Measurements from ENCODE around the gene DGKI.

The DGKI gene

DNA sequence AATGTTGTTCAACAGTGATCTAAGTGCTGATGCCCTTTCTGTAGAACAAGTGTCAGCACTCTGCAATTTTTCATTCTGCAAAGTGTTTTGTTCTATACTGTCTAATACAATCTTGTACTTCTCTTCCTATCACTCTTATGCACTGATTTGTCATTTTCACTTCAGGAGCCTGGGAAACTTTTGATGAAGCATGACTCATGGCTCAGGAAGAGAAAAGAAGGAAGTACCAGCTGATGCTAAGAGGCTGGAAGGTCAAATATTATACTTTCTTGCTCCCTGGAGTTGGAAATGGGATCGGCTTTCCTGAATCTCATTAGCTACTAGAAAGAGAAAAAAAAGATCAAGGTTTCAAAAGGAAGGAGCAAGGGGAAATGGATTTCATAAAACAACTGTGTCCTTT lies 45.8 kb downstream of the DGKI start:
- Histone ChIP-seq H3K36me3 (ENCODE audit: control insufficient read depth, insufficient read depth, low read length) (no peaks in the 10 kb centered on the region), H3K4me1 (ENCODE audit: control insufficient read depth, insufficient read depth, low read length) (peaks cover 18% of the 10 kb centered on the region), H3K4me3 (ENCODE audit: low read depth, low read length) (no peak overlapping the region), H3K27me3 (ENCODE audit: control insufficient read depth, insufficient read depth, low read length) (no peaks in the 10 kb centered on the region), H3K9ac (ENCODE audit: low read depth, low read length) (no peak overlapping the region), H3K9me3 (ENCODE audit: control insufficient read depth, insufficient read depth, low read length) (no peaks in the 10 kb centered on the region)

DNA sequence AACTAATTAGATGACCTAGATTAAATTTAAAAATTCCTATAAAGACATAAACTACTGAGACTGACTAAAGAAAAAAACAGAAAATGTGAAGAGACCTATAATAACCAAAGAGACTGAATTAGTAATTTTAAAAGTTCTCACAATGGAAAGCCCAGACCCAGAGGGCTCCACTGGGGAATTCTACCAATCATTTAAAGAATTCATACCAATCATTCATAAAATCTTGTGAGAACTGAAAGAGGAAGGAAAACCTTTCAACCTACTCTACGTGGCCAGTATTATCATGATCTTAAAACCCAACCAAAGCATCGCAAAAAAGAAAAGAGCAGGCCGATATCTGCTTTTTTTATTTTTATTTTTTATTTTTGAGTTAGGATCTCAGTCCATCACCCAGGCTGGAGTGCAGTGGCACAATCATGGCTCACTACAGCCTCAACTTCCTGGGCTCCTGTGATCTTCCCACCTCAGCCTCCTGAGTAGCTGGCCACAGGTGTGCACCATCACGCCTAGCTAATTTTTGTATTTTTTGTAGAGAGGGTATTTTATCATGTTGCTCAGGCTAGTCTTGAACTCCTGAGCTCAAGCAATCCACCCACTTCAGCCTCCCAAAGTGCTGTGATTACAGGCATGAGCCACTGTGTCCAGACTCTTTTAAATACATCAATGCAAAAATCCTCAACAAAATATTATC lies 48.6 kb downstream of the DGKI start:
- Histone ChIP-seq H3K27me3 (ENCODE audit: control insufficient read depth, insufficient read depth, low read length) (no peaks in the 10 kb centered on the region), H3K9me3 (ENCODE audit: control insufficient read depth, insufficient read depth, low read length) (no peaks in the 10 kb centered on the region), H3K4me1 (ENCODE audit: control insufficient read depth, insufficient read depth, low read length) (peaks cover 5% of the 10 kb centered on the region), H3K36me3 (ENCODE audit: control insufficient read depth, insufficient read depth, low read length) (no peaks in the 10 kb centered on the region), H3K9ac (ENCODE audit: low read depth, low read length) (no peak overlapping the region), H3K4me3 (ENCODE audit: low read depth, low read length) (no peak overlapping the region)

DNA sequence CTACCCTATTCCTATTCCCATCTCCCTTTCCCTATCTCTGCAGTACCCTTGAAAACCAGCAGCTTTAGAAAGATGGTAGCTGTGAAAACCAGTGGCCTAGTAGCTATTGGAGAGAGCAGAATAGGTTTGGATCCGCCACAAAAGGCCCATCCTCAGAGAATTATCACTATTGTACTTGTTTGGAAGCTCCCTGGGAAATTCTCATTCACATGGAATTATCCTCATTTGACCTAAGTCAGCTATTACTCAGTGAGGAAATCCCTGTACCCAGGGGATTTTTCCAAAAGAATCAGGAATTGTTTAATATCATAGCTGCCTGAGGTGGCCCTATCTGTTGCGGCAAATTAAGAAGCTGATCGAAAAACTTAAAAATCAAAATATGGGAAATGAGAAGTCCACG lies 51.6 kb downstream of the DGKI start:
- no peaks in the 10 kb centered on the region for H3K9me3 ChIP-seq (ENCODE audit: control insufficient read depth, insufficient read depth, low read length)
- no peaks in the 10 kb centered on the region for H3K4me1 ChIP-seq (ENCODE audit: control insufficient read depth, insufficient read depth, low read length)
- H3K36me3 ChIP-seq (ENCODE audit: control insufficient read depth, insufficient read depth, low read length) = no peaks in the 10 kb centered on the region
- no peak overlapping the region for H3K9ac ChIP-seq (ENCODE audit: low read depth, low read length)
- H3K27me3 ChIP-seq (ENCODE audit: control insufficient read depth, insufficient read depth, low read length) = no peaks in the 10 kb centered on the region
- no peak overlapping the region for H3K4me3 ChIP-seq (ENCODE audit: low read depth, low read length)

DNA sequence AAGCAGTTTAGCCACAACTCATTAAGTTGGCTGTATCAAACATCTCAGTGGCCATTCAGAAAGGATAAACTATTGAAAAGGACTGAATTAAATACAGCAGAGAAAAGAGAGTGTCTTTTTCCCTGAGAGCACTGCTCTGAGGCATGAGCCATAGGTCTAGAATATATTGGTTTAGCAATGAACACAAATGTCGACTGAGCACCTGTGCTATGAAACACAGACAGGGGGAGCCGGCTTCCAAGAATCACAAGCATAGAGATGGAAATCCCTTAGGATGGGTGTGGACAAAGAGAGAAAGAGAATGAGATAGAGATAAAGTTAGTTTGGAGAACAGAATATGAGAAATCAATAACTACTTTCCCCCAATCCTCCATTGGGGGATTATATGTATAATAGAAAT lies 54.8 kb downstream of the DGKI start:
- Histone ChIP-seq H3K9me3 (ENCODE audit: control insufficient read depth, insufficient read depth, low read length) (no peaks in the 10 kb centered on the region), H3K4me3 (ENCODE audit: low read depth, low read length) (no peak overlapping the region), H3K9ac (ENCODE audit: low read depth, low read length) (no peak overlapping the region), H3K27me3 (ENCODE audit: control insufficient read depth, insufficient read depth, low read length) (no peaks in the 10 kb centered on the region), H3K4me1 (ENCODE audit: control insufficient read depth, insufficient read depth, low read length) (no peaks in the 10 kb centered on the region), H3K36me3 (ENCODE audit: control insufficient read depth, insufficient read depth, low read length) (no peaks in the 10 kb centered on the region)

DNA sequence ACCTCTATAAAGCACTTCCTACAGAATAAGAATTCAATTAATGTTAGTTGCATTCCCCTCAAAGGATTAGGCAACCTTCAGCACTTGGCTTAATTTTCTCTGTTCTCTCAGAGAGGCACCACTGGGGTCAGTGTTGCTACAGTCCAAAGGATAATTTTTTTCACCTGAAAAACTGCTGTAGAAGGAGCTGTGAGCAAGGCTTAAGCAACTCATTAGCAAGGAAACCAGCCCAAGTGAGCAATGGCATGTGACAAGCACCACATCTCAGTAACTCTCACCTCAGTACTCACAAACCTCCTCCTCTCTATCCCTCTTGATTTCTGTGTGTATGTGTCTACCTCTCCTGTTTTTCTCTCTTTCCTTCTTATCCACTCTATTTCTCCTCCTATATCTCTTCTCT lies 55.9 kb downstream of the DGKI start:
- Histone ChIP-seq H3K36me3 (ENCODE audit: control insufficient read depth, insufficient read depth, low read length) (no peaks in the 10 kb centered on the region), H3K4me3 (ENCODE audit: low read depth, low read length) (no peak overlapping the region), H3K9me3 (ENCODE audit: control insufficient read depth, insufficient read depth, low read length) (no peaks in the 10 kb centered on the region), H3K4me1 (ENCODE audit: control insufficient read depth, insufficient read depth, low read length) (no peaks in the 10 kb centered on the region), H3K9ac (ENCODE audit: low read depth, low read length) (no peak overlapping the region), H3K27me3 (ENCODE audit: control insufficient read depth, insufficient read depth, low read length) (no peaks in the 10 kb centered on the region)

DNA sequence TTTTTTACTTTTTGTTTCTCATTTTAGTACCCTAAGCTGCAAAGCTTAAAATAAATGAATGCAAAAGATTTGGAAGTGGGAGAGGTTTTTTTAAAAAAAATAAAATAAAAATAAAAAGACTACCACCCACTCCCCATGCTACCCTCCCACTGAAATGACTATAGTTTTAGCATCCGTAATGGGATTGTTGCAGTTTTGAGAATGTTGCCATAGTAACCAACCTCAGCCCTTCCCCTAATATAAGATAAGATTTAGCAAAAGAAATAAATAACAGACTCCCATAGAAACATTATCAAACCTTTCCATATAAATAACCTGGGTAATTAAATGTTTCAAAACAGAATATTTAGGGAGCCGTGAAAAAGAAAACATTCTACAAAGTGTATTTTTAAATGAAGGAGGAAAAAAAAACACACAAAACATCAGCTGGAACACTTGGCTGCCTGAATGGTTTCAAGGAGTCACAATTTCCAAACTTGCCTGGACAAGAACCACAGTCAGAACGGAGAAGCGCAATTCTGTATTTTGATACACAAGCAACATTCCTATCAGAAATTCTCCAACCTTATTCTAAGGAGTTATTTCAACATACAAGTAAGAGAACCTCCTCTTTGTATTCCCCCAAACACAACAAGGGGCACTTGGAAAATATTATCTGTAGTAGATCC lies 57.4 kb downstream of the DGKI start:
- H3K9ac ChIP-seq (ENCODE audit: low read depth, low read length) = no peak overlapping the region
- H3K27me3 ChIP-seq (ENCODE audit: control insufficient read depth, insufficient read depth, low read length) = no peaks in the 10 kb centered on the region
- no peak overlapping the region for H3K4me3 ChIP-seq (ENCODE audit: low read depth, low read length)
- no peaks in the 10 kb centered on the region for H3K4me1 ChIP-seq (ENCODE audit: control insufficient read depth, insufficient read depth, low read length)
- no peaks in the 10 kb centered on the region for H3K36me3 ChIP-seq (ENCODE audit: control insufficient read depth, insufficient read depth, low read length)
- no peaks in the 10 kb centered on the region for H3K9me3 ChIP-seq (ENCODE audit: control insufficient read depth, insufficient read depth, low read length)

DNA sequence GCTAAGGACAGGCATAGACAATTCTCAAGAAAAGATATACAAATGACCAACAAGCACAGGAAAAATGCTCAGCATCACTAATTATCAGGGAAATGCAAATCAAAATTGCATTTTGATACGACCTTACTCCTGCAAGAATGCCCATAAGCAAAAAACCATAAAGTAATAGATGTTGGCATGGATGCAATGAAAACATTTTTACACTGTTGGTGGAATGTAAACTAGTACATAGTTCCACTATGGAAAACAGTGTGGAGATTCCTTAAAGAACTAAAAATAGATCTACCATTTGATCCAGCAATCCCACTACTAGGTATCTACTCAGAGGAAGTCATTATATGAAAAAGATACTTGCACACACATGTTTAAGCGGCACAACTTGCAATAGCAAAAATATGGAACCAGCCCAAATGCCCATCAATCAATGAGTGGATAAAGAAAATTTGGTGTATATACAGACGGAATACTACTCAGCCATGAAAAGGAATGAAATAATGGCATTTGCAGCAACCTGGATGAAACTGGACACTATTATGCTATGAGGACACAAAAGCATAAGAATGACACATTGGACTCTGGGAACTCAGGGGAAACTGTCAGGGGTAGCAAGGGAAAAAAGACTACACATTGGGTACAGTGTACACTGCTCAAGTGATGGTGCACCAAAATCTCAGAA lies 59.3 kb downstream of the DGKI start:
- no peaks in the 10 kb centered on the region for H3K36me3 ChIP-seq (ENCODE audit: control insufficient read depth, insufficient read depth, low read length)
- no peaks in the 10 kb centered on the region for H3K4me1 ChIP-seq (ENCODE audit: control insufficient read depth, insufficient read depth, low read length)
- no peak overlapping the region for H3K9ac ChIP-seq (ENCODE audit: low read depth, low read length)
- H3K9me3 ChIP-seq (ENCODE audit: control insufficient read depth, insufficient read depth, low read length) = no peaks in the 10 kb centered on the region
- H3K4me3 ChIP-seq (ENCODE audit: low read depth, low read length) = no peak overlapping the region
- no peaks in the 10 kb centered on the region for H3K27me3 ChIP-seq (ENCODE audit: control insufficient read depth, insufficient read depth, low read length)

DNA sequence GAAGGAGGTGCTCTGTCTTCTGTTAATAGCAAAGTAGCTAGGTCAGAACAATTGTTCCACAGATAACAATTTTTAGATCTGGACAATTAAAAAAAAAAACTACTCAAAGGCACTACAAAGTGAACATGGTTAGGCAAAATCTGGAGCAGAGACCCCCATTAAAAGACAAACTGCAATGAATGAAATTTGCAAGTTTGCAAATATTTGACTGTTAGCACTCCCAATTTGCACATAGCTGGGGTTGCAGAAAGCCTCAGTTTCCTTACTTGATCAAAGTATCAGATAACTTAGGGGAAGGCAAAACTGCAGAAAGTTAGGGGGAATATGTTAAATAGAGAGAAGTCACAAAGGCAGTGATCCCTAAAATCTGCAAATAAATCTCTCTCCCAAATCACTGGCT lies 68.3 kb downstream of the DGKI start:
- Histone ChIP-seq H3K27me3 (ENCODE audit: control insufficient read depth, insufficient read depth, low read length) (no peaks in the 10 kb centered on the region), H3K9me3 (ENCODE audit: control insufficient read depth, insufficient read depth, low read length) (no peaks in the 10 kb centered on the region), H3K9ac (ENCODE audit: low read depth, low read length) (no peak overlapping the region), H3K36me3 (ENCODE audit: control insufficient read depth, insufficient read depth, low read length) (no peaks in the 10 kb centered on the region), H3K4me3 (ENCODE audit: low read depth, low read length) (no peak overlapping the region), H3K4me1 (ENCODE audit: control insufficient read depth, insufficient read depth, low read length) (peaks cover 4% of the 10 kb centered on the region)

DNA sequence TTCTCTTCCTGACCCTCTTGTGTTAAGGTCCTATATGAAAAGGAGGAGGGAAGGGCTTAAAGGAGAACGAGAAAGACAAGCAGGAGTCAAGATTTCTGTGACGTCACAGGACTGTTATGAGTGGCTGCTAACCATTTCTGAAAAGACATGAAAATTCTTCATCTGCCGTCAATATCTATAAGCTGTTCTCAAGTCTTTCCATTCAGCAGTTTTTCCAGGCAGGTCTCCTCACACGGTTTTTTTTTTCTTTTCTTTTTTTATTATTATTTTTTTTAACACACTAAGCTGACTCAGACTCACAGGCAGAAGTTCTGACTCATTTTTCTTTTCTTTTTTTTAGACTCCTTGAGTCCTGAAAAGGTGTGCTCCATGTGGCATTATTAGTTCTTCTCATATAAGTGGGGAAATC lies 72.0 kb downstream of the DGKI start:
- H3K4me1 ChIP-seq (ENCODE audit: control insufficient read depth, insufficient read depth, low read length) = peaks cover 8% of the 10 kb centered on the region
- H3K36me3 ChIP-seq (ENCODE audit: control insufficient read depth, insufficient read depth, low read length) = no peaks in the 10 kb centered on the region
- no peaks in the 10 kb centered on the region for H3K9me3 ChIP-seq (ENCODE audit: control insufficient read depth, insufficient read depth, low read length)
- no peak overlapping the region for H3K9ac ChIP-seq (ENCODE audit: low read depth, low read length)
- H3K27me3 ChIP-seq (ENCODE audit: control insufficient read depth, insufficient read depth, low read length) = no peaks in the 10 kb centered on the region
- no peak overlapping the region for H3K4me3 ChIP-seq (ENCODE audit: low read depth, low read length)

DNA sequence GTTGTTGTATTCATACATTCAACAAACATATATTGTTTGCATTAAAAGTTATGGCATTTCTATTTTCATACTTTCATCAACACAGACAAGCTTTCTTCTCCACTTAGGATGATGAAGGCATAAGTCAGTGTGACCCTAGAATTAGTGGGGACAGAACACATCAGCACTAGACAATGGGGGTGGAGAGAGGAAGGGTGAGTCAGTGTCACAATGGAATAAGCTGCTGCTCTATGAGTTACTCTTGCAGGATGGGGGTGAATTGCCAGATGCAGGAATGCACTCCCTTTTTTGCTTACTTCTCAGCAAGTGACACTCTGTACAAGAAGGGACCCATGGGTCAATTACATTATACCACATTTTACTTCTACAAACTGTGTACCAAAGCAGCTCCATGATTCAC lies 74.0 kb downstream of the DGKI start:
- H3K4me3 ChIP-seq (ENCODE audit: low read depth, low read length) = no peak overlapping the region
- H3K4me1 ChIP-seq (ENCODE audit: control insufficient read depth, insufficient read depth, low read length) = peaks cover 8% of the 10 kb centered on the region
- no peaks in the 10 kb centered on the region for H3K27me3 ChIP-seq (ENCODE audit: control insufficient read depth, insufficient read depth, low read length)
- no peaks in the 10 kb centered on the region for H3K36me3 ChIP-seq (ENCODE audit: control insufficient read depth, insufficient read depth, low read length)
- no peaks in the 10 kb centered on the region for H3K9me3 ChIP-seq (ENCODE audit: control insufficient read depth, insufficient read depth, low read length)
- H3K9ac ChIP-seq (ENCODE audit: low read depth, low read length) = no peak overlapping the region

DNA sequence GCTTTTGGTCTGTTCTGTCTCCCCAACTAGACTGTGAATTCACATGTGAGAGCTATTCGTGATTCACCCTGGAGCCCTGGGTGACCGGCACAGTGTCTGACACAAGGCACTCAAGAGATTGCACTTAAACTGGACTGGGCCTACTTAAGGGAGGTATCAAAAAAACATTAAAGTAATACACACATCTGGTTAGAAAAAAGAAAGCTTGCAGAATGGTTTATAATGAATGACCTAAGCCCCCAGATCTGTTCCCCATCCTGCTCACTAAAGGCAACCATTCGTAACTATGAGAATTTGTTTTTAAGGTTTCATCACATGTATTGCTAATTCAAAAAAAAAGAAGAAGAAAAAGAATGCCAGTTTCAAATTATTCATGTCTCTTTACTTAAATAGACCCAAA lies 74.5 kb downstream of the DGKI start:
- Histone ChIP-seq H3K9ac (ENCODE audit: low read depth, low read length) (no peak overlapping the region), H3K27me3 (ENCODE audit: control insufficient read depth, insufficient read depth, low read length) (no peaks in the 10 kb centered on the region), H3K36me3 (ENCODE audit: control insufficient read depth, insufficient read depth, low read length) (no peaks in the 10 kb centered on the region), H3K4me3 (ENCODE audit: low read depth, low read length) (no peak overlapping the region), H3K4me1 (ENCODE audit: control insufficient read depth, insufficient read depth, low read length) (peaks cover 8% of the 10 kb centered on the region), H3K9me3 (ENCODE audit: control insufficient read depth, insufficient read depth, low read length) (no peaks in the 10 kb centered on the region)

DNA sequence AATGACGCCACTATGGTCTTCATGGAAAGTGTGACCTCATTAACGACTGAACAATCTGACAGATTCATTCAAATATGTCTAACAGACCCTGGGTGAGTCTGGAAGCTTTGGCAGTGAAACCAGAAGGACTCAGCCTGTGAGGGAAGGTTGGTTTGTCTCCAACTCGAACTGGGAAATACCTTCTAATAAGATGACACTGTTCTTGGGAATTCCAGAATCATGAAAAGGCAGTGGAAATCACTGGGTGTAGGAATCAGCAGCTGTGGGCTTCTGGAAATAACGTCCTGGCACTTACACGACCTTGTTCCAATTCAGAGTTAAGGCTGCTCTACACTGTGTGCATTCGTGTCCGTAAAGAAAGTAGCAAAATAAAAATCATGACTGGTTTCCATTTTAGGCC lies 75.1 kb downstream of the DGKI start:
- H3K9me3 ChIP-seq (ENCODE audit: control insufficient read depth, insufficient read depth, low read length) = no peaks in the 10 kb centered on the region
- H3K9ac ChIP-seq (ENCODE audit: low read depth, low read length) = no peak overlapping the region
- no peak overlapping the region for H3K4me3 ChIP-seq (ENCODE audit: low read depth, low read length)
- no peaks in the 10 kb centered on the region for H3K36me3 ChIP-seq (ENCODE audit: control insufficient read depth, insufficient read depth, low read length)
- no peaks in the 10 kb centered on the region for H3K27me3 ChIP-seq (ENCODE audit: control insufficient read depth, insufficient read depth, low read length)
- peaks cover 8% of the 10 kb centered on the region for H3K4me1 ChIP-seq (ENCODE audit: control insufficient read depth, insufficient read depth, low read length)

All from iPS-15b (cell line).